Measurements from ENCODE around the gene PRKACB.

The PRKACB gene

GRCh38 chr1:84164161-84164560, 20.1 kb downstream of the PRKACB start:
- DNase-seq (ENCODE audit: low read depth in 2 of 2) = peak; percentile 43 to 51
- no peak for TF ChIP-seq CTCF (IDR thresholded peaks at IDR 0.05; ENCODE audit: low read depth, low read length)
- H3K4me3 ChIP-seq (replicated peaks in 1 of 2; ENCODE audit: low read depth in 2 of 2, low read length in 2 of 2) = peak overlapping the region in 1 of 2 donors; percentile 41

- H3K4me3 ChIP-seq (replicated peaks in 1 of 2; ENCODE audit: low read depth in 2 of 2, low read length in 2 of 2) = peak overlapping the region in 1 of 2 donors; percentile 41
- peak; percentile 40 to 50 for DNase-seq (ENCODE audit: low read depth in 2 of 2)
- TF ChIP-seq CTCF (IDR thresholded peaks at IDR 0.05; ENCODE audit: low read depth, low read length) = no peak
These were observed 20.5 kb downstream of the PRKACB start for GRCh38 chr1:84164567-84165021.

- no peak overlapping the region for H3K4me3 ChIP-seq (replicated peaks in 1 of 2; ENCODE audit: low read depth in 2 of 2, low read length in 2 of 2)
- no peak for DNase-seq (ENCODE audit: low read depth in 2 of 2)
- no peak for TF ChIP-seq CTCF (IDR thresholded peaks at IDR 0.05; ENCODE audit: low read depth, low read length)
These were observed 21.5 kb downstream of the PRKACB start for GRCh38 chr1:84165601-84166000.

- no peak overlapping the region for H3K4me3 ChIP-seq (replicated peaks in 1 of 2; ENCODE audit: low read depth in 2 of 2, low read length in 2 of 2)
- no peak for TF ChIP-seq CTCF (IDR thresholded peaks at IDR 0.05; ENCODE audit: low read depth, low read length)
- DNase-seq (ENCODE audit: low read depth in 2 of 2) = no peak
These were observed 22.7 kb downstream of the PRKACB start for GRCh38 chr1:84166797-84167196.

- H3K4me3 ChIP-seq (replicated peaks in 1 of 2; ENCODE audit: low read depth in 2 of 2, low read length in 2 of 2) = no peak overlapping the region
- TF ChIP-seq CTCF (IDR thresholded peaks at IDR 0.05; ENCODE audit: low read depth, low read length) = no peak
- no peak for DNase-seq (ENCODE audit: low read depth in 2 of 2)
These were observed 24.7 kb downstream of the PRKACB start for GRCh38 chr1:84168783-84169182.

GRCh38 chr1:84170171-84170570, 26.1 kb downstream of the PRKACB start:
- TF ChIP-seq CTCF (IDR thresholded peaks at IDR 0.05; ENCODE audit: low read depth, low read length) = no peak
- DNase-seq (ENCODE audit: low read depth in 2 of 2) = no peak

GRCh38 chr1:84171481-84171880, 27.4 kb downstream of the PRKACB start:
- peak in 1 of 2 donors; percentile 11 for DNase-seq (ENCODE audit: low read depth in 2 of 2)
- H3K4me3 ChIP-seq (replicated peaks in 1 of 2; ENCODE audit: low read depth in 2 of 2, low read length in 2 of 2) = no peak overlapping the region
- no peak for TF ChIP-seq CTCF (IDR thresholded peaks at IDR 0.05; ENCODE audit: low read depth, low read length)

More at GRCh38 chr1:84170171-84170570, 26.1 kb downstream of the PRKACB start:
- no peak overlapping the region for H3K4me3 ChIP-seq (replicated peaks in 1 of 2; ENCODE audit: low read depth in 2 of 2, low read length in 2 of 2)
